ENCODE results near the gene TMPRSS15. TPM values are rescaled to one million over a fixed set of nuclear protein-coding genes. Genes with fewer than 3 reads are reported as not detected.

TMPRSS15 gene
- total RNA-seq, 1 donor from 2014 or later: not detected

DNA sequence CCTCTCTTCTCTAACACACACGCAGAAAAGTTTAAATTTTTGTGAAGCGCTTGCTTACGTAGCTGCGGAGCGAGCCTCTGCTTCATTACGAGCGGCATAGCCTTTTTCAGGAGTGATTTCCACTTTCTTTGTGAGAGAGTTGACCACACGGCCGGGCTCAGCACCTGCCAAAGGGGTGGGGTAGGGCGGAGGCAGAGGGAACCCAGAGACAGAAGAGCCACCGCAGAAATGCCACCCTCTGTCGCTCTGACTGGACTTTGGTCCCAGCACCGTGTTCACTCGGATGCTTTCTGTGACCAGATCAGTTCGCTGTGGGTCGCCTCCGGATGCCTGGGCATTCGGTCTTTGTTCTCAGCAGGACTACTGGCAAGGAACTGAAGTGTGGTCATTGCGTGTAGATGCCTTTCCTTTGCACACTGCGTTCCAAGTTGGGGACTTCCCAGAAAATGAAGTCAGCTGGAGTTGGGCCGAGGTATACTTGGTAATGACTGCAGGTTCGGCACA lies 158.1 kb downstream of the TMPRSS15 start:
- no peak for DNase-seq (ENCODE audit: low read depth in 2 of 2)

- no peak for DNase-seq (ENCODE audit: low read depth in 2 of 2)
These were observed 158.7 kb downstream of the TMPRSS15 start, which contains the start of gene CHODL for GRCh38 chr21:18244671-18245463. CHODL (plus strand) TSS chr21:18244833; CDS start chr21:18245224, 391 bp downstream.

DNA sequence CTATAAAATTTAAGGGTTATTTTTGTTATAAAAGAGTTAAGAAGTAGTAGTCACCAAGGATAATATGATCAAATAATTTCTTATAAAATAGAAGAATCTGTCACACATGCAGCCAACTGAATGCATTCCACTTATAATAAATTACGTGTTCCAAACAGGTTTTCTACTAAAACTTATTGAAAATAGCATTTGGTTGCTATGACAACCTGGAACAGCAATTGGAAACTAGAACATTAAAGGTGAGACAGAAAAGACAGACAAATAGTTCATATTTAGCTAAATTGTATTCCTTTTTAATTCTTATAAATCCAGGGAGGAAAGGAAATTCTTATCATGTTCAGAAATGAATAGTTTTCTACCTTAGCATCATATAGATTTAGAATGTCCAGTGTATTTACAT lies 168.0 kb downstream of the TMPRSS15 start:
- DNase-seq (ENCODE audit: low read depth in 2 of 2): no peak

- DNase-seq (ENCODE audit: low read depth in 2 of 2): no peak
These were observed 175.4 kb downstream of the TMPRSS15 start for GRCh38 chr21:18228060-18228739.

DNA sequence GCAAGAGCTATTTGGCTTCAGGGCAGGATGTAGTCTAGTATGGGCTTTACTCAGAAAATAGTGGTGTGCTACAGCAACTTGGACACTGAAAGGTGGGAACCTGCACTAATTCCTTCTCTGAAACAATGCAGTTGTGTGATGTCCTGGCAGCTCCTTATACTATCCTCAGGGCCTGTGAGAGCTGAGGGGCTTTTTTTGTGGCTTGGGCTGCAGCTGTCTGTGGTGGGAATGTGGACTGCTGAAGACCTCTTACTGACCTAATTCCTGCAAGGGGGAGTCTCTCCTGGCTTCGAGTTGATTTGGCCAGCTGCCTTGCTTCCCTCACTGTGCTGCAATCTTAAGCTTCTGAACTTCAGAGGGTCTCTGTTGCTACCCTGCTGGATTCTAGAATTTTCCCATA lies 181.2 kb downstream of the TMPRSS15 start:
- DNase-seq (ENCODE audit: low read depth in 2 of 2): no peak

- no peak for DNase-seq (ENCODE audit: low read depth in 2 of 2)
These were observed 183.1 kb downstream of the TMPRSS15 start for GRCh38 chr21:18220498-18220897.

Other genes with a start within 250 kb of the TMPRSS15 start
- 0.13 TPM in 2 replicates for gene CHODL, start 159.0 kb downstream of the TMPRSS15 start, total RNA-seq

Data from dermis microvascular lymphatic vessel endothelial cell (primary cell).